ENCODE measurements around the gene ZNF609. TPM values are rescaled to one million over a fixed set of nuclear protein-coding genes. Genes with fewer than 3 reads are reported as not detected.

The ZNF609 gene
- total RNA-seq, 2 donors from 2014 or later, result 17.9 to 22.7 TPM

DNA sequence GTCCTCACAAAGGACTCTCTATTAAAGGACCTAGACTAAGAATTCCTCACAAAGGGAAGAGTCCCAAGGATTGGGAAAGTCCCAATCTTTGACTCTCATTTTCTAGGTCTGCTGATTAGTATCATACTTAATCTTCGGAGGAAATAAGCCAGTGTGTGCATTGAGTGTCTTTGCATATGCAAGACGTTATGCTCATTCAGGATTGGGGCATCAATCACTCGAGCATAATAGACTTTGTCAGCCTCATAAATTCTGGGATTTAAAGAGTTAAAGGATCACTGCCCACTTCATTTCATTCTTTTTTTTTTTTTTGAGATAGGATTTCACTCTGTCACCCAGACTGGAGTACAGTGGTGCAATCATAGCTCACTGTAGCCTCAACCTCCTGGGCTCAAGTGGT, 160.7 kb downstream of the ZNF609 start:
- no peak for DNase-seq
- Histone ChIP-seq H3K9me3 (no peaks in the 10 kb centered on the region), H3K27me3 (no peaks in the 10 kb centered on the region), H3K4me3 (no peak overlapping the region), H3K27ac (no peak overlapping the region), H3K36me3 (replicated peaks in 1 of 2; ENCODE audit: insufficient read depth in 1 of 2, low read depth in 2 of 2) (no peaks in the 10 kb centered on the region), H3K4me1 (peaks cover 5% of the 10 kb centered on the region)
- WGBS, 2 donors, result 91% methylated on average over 3 of the region's 3 CpGs
- no peak for ATAC-seq
- TF ChIP-seq, protein P1, sequence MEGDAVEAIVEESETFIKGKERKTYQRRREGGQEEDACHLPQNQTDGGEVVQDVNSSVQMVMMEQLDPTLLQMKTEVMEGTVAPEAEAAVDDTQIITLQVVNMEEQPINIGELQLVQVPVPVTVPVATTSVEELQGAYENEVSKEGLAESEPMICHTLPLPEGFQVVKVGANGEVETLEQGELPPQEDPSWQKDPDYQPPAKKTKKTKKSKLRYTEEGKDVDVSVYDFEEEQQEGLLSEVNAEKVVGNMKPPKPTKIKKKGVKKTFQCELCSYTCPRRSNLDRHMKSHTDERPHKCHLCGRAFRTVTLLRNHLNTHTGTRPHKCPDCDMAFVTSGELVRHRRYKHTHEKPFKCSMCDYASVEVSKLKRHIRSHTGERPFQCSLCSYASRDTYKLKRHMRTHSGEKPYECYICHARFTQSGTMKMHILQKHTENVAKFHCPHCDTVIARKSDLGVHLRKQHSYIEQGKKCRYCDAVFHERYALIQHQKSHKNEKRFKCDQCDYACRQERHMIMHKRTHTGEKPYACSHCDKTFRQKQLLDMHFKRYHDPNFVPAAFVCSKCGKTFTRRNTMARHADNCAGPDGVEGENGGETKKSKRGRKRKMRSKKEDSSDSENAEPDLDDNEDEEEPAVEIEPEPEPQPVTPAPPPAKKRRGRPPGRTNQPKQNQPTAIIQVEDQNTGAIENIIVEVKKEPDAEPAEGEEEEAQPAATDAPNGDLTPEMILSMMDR (IDR thresholded peaks at IDR 0.05), result no peak
- TF ChIP-seq POLR2A (IDR thresholded peaks at IDR 0.05), result no peak
- intact Hi-C loops (cut with DNase I), result no loop called here

DNA sequence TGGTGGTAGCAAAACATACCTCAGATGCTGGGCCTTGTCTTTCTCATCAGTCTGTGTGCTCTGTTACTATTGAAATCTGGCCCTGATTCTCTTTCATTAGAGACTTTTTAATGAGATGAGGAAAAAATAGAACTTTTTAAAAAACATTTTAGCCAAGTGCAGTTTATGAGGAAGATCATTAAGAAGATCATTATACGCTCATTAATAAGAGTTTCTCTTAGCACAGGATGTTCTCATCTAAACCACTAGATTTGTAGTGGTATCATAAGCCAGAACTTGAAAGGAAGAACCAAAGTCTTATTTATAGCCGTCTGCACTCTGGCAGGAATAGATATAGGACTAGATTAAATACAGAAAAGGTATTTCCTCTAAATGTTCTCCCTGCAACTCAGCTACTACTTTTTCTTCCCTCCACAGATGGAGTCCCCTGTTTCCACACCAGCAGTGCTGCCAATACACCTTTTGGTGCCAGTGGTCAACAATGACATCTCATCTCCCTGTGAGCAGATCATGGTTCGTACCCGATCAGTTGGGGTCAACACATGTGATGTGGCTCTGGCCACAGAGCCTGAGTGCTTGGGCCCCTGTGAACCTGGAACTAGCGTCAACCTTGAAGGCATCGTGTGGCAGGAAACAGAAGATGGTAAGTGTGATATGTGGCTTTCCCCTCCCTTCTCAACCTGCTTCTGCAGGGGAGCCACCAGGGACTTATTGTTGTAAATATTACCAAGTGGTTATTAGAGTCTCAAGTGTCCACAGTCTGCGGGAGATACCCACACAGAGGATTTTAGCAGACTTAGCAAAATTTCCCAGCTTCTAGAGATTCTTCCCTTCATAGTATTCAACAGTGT, 162.3 kb downstream of the ZNF609 start:
- ATAC-seq, result no peak
- no peaks in the 10 kb centered on the region for H3K27me3 ChIP-seq

GRCh38 chr15:64623347-64623996, 163.1 kb downstream of the ZNF609 start:
- peaks cover 5% of the 10 kb centered on the region for H3K4me1 ChIP-seq
- no peaks in the 10 kb centered on the region for H3K9me3 ChIP-seq
- H3K4me3 ChIP-seq, result no peak overlapping the region
- no peaks in the 10 kb centered on the region for H3K36me3 ChIP-seq (replicated peaks in 1 of 2; ENCODE audit: insufficient read depth in 1 of 2, low read depth in 2 of 2)
- 87 to 96% methylated on average over 2 of the region's 2 CpGs for WGBS, 2 donors
- H3K27ac ChIP-seq, result no peak overlapping the region
- no peak for DNase-seq
- no peaks in the 10 kb centered on the region for H3K27me3 ChIP-seq
- intact Hi-C loops (cut with DNase I), result no loop called here
- TF ChIP-seq, protein P1 (IDR thresholded peaks at IDR 0.05), result no peak
- no peak for TF ChIP-seq POLR2A (IDR thresholded peaks at IDR 0.05)
- ATAC-seq, result no peak

More for the DNA sequence above, 162.3 kb downstream of the ZNF609 start:
- intact Hi-C loops (cut with DNase I), result no loop called here
- TF ChIP-seq, protein P1 (IDR thresholded peaks at IDR 0.05), result no peak
- no peak for TF ChIP-seq POLR2A (IDR thresholded peaks at IDR 0.05)
- no peak overlapping the region for H3K27ac ChIP-seq
- no peak for DNase-seq
- WGBS, 2 donors, result 66 to 70% methylated on average over 7 of the region's 7 CpGs
- peaks cover 5% of the 10 kb centered on the region for H3K4me1 ChIP-seq
- no peaks in the 10 kb centered on the region for H3K36me3 ChIP-seq (replicated peaks in 1 of 2; ENCODE audit: insufficient read depth in 1 of 2, low read depth in 2 of 2)
- H3K4me3 ChIP-seq, result no peak overlapping the region
- no peaks in the 10 kb centered on the region for H3K9me3 ChIP-seq

DNA sequence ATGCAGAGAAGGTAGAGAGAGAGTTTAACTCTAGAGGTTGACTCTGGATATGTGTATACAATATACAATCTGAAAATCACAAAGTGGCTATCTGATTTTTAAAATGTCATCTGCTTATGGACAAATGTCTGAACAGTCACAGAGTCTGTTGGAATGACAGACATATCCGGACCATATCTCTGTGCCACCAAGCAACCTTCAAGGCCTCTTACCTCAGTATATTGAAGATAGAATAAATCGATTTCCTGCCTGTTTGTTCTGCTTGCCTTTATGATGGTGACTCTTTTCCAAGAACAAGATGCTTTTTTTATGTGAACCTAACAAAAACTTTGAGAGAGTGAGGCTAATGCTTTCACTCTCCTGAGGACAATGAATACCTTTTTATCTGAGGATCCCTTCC, 163.9 kb downstream of the ZNF609 start:
- no peak for TF ChIP-seq POLR2A (IDR thresholded peaks at IDR 0.05)
- TF ChIP-seq, protein P1 (IDR thresholded peaks at IDR 0.05), result no peak
- WGBS, 2 donors, result 25 to 27% methylated on average over 2 of the region's 2 CpGs
- no peak overlapping the region for H3K27ac ChIP-seq
- H3K36me3 ChIP-seq (replicated peaks in 1 of 2; ENCODE audit: insufficient read depth in 1 of 2, low read depth in 2 of 2), result no peaks in the 10 kb centered on the region
- no peaks in the 10 kb centered on the region for H3K27me3 ChIP-seq
- intact Hi-C loops (cut with DNase I), result no loop called here
- no peaks in the 10 kb centered on the region for H3K9me3 ChIP-seq
- no peak for ATAC-seq
- no peak overlapping the region for H3K4me3 ChIP-seq
- H3K4me1 ChIP-seq, result peaks cover 9% of the 10 kb centered on the region
- no peak for DNase-seq

Measured in body of pancreas (tissue), 4 donors.